ENCODE data around the gene AMER2.
A peak's percentile ranks its signal among the peaks of the same experiment; 100 is the strongest.

AMER2 gene

GRCh38 chr13:25151626-25152195 is 20.4 kb downstream of the AMER2 start:
- no peak for DNase-seq (ENCODE audit: low read depth)

DNA sequence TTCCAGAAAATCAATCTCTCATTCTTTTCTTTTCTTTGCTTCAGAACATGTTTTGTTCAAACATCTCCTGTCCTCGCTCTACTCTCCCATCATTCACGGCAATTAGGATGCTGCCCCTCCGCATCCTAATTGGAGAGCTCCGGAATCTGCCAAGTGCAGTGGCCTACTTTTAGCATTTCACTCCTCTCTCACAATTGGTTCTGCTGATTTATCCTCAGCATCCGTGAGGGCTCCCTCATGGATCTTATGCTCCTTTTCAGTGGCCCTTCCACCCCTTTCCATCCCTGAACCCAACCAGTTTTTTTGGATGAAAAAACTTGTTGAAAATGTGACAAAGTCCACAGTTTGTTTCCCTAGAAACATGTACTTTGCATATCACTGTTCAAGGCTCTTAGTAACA is 22.4 kb downstream of the AMER2 start:
- no peak for DNase-seq (ENCODE audit: low read depth)

GRCh38 chr13:25148402-25148771 is 23.7 kb downstream of the AMER2 start:
- DNase-seq (ENCODE audit: low read depth), result no peak

DNA sequence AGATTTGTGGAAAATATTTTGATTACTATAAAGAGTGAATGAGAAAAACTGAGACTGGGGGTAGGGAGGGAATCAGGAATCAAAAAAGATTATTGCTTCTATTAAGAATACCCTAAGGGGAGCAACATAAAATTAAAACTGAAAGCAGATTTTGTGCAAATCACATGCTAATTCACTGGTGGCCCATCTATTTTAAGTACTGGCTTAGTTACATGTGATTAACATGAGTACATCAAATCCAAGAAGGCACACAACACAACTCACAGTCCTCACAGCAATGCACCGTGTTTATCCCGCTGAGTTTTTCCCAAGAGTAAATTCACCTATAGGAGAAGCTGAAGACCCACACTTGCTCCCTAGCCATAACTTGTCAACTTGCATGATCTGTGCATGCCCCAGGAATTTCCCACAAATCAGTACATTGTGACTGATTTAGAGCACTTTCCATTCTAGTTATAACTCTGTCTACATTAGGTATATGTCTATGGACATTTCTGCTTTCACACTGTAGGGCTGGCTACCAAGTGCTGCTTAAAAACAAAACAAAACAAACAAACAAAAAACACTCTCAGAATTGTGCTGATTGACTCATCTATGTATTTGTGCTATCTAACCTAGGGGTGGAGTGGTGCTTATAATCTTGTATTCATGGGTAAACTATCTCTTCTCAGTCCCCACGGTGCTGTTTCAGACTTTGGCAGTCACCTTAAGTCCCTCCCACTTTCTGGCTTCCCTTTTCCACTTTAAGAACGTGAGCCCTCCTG is 24.3 kb downstream of the AMER2 start:
- no peak for DNase-seq (ENCODE audit: low read depth)

DNA sequence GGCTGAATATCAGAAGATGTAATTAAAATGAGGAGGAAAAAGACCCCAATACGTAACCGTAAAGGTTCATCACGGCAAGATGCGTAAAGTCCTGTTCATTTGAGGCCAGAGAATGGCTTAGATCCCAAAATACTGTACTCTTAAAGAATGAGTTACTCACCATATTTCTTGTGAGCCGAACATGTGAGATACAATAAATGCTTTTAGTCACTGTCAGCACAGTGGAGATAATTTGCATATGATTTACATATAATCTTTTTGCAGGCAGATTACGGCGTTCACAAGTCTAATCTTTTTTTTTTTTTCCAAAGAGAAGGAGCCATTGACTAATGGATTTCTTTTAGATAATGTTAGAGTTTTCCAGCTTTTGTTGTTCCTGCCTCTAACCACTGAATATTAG is 28.4 kb downstream of the AMER2 start:
- no peak for DNase-seq (ENCODE audit: low read depth)

- DNase-seq (ENCODE audit: low read depth), result no peak
Measured at GRCh38 chr13:25141042-25141441, 31.0 kb downstream of the AMER2 start.

DNA sequence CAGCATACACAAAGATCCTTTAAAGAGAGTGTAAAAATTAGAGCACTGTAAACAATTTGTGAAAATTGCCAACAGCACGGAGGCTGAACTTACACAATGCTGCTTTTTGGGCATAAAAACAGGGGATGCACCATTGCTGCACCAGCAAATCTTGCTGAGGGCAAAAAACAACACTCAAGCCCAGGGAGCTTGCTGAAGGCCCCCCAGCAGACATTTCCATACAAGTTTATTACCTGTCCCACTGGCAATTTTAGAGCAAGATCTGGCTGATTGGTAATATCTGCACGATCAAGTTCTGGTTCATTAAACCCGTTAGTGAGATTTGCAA is 34.3 kb downstream of the AMER2 start:
- DNase-seq (ENCODE audit: low read depth), result no peak

- DNase-seq (ENCODE audit: low read depth), result no peak
Measured at GRCh38 chr13:25136880-25137787, 35.0 kb downstream of the AMER2 start.

DNA sequence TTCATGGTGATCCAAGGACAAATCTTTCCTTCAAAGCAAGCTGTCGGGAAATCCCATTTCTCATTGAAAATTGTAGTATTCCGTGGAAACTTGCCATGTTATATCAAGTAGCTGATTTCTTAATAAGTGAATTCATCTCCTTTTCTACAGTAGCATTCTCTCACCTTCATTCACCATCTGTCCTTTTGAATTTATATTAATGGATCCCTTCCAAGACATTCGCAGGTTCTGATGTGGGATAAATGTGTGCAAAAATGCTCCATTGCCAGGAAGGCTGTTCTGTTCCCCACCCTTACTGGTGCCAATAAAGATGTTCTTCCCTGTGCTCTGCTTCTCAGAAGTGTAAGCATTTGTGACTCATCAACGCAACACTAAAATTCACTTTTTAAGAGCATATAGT is 36.2 kb downstream of the AMER2 start:
- DNase-seq (ENCODE audit: low read depth), result no peak

- no peak for DNase-seq (ENCODE audit: low read depth)
Measured at GRCh38 chr13:25132751-25133390, 39.2 kb downstream of the AMER2 start.

DNA sequence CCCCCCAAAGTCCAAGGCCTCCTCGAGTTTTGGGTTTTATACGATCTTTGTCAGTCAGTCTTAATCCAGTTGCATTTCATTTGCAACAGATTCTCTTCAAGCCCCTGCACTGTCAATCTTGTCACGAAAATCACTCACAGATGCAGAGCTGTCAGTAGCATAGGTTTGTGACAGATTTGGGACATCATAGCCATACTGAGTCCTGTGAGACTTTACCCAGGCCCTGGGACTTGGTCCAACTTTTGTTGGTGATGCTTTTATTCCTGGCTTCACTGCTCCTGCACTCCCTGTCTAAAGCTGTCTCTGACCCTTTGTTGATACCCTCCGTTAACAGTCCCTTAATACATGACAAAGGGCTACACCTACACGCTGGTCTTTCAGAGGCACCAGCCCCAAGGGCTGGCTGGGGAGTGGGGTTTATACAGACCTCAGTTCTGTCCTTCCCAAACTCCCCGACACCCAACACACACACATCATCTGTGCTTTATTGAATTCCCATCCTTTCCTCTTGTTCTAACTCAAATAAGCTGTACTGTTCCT is 40.1 kb downstream of the AMER2 start:
- DNase-seq (ENCODE audit: low read depth), result no peak

GRCh38 chr13:25130944-25131343 is 41.1 kb downstream of the AMER2 start:
- DNase-seq (ENCODE audit: low read depth), result no peak

DNA sequence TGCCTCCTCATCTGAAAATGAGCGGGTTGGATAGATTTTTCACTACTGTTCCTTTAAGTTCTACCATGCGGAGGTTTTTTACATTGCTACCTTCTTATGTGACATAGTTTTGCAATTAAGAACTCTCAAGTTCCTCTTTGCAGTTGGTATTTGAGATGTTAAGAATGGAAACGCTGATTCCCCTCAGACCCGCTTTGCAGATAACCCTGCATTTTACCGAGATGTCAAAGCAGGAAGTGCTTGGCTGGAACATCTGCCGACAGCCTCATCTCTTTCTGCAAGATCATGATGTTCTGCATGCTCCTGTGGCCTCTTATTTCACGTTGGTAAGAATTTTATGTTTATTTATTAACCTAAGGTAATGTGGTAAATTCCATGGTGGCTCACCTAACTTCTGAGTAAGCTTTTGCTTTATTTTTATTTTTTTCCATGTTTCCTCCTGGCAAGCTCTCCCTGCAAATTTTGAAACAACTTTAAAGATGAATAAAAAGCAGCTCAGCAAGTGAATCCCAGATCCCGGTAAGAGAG is 53.6 kb downstream of the AMER2 start:
- DNase-seq (ENCODE audit: low read depth), result no peak

- no peak for DNase-seq (ENCODE audit: low read depth)
Measured at GRCh38 chr13:25117312-25117711, 54.8 kb downstream of the AMER2 start.

- DNase-seq (ENCODE audit: low read depth), result no peak
Measured at GRCh38 chr13:25116044-25116443, 56.0 kb downstream of the AMER2 start.

GRCh38 chr13:25114220-25114619 is 57.9 kb downstream of the AMER2 start:
- peak; percentile 46 for DNase-seq (ENCODE audit: low read depth)

DNA sequence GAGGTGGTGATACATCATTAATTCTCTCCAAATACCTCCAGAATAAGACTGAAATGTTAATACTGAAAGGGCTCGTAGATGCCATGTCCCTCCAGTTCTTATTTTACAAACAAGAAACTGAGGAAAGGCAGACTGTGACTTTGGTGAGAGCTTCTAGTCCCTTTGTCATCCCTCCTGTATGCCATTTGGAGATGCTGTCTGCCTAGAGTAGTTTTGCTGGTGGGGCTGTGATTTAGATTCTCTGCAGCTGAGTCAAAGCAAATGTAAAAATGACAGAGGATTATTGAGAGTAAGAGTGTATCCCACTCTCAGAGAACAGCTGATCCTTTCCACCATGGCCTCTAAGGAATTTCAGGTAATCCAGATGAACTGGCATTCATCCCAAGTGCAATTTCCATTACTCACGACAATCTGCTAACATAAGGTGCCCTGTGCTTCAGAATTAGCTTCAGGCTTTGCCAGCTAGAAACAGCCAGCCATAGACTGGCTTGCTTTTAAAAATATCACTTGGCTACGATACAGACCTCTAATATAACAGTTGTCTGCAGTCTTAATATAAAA is 59.3 kb downstream of the AMER2 start:
- no peak for DNase-seq (ENCODE audit: low read depth)
